RWPE1 (cell line): ENCODE measurements around the gene TCEAL1.

Source experiments
- CTCF ChIA-PET: fragments of 350-600 bp; sonication (Branson Sonifier 250); formaldehyde crosslinking; extraction: SDS; loops from one replicate; lab custom pipeline; 2021; lab: Yijun Ruan, JAX
- POLR2A ChIA-PET: fragments of 400-600 bp; formaldehyde crosslinking; extraction: SDS; loops from one replicate; lab custom pipeline; 2020; ENCODE audit warnings: antibody characterized with exemption; ENCODE audit not compliant: low non-redundant PET; lab: Yijun Ruan, JAX
- DNase-seq: peaks from one replicate; pipeline ENCODE4 v3.0.0; 2012; ENCODE audit warnings: low spot score
- H3K27ac ChIP-seq: fragments of 450-650 bp; 2 replicates; pipeline ENCODE4 v1.5.1; 2017
- CTCF ChIP-seq: fragments of 450-650 bp; conservative IDR thresholded peaks from 2 replicates; pipeline ENCODE4 v1.5.1; 2017; ENCODE audit warnings: low read depth, mild to moderate bottlenecking

The TCEAL1 gene

GRCh38 chrX:103607364-103608305 is 21.1 kb upstream of the TCEAL1 start, which contains the start of gene TCEAL3:
Gene TCEAL3 (plus strand): TSS chrX:103607963. CDS start chrX:103609065, 1,102 bp downstream.
- peak within 1 kb of the TSS; percentile 60 for H3K27ac ChIP-seq
- CTCF ChIA-PET = no interaction called here
- TF ChIP-seq CTCF = no peak
- DNase-seq = no peak
- POLR2A ChIA-PET = no interaction called here

DNA sequence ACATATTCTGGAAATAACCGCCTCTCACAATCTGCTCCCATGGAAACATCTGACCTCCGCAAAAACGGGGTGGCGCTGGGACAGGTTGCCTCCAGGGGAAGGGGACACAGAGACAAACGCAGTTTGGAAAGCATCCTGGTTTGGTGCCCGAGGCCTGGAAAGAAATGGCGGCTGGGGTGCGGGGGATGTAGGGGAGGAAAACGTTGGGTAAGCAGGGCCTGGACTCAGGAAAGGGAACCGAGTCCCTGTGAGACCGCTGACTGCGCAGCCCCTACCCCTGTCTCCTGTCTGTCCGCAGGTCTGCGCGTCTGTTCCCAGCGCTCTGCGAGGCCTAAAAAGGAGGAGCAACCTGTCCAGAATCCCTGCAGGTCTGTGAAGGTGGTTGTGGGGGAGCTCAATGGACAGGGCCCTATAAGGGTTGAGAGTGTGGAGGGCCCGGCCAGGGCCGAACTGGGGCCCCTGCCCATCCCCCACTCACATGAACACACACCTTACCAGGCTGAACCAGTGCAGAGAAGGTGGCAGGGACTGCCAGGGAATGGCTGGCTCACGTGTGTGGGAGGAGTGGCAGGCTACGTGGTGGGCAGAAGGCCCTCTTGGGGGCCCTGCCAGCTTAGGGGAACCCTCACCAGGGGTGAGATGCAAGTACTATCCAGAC is 20.3 kb upstream of the TCEAL1 start:
- ChIA-PET CTCF (no interaction called here), POLR2A (no interaction called here)
- no peak for DNase-seq
- H3K27ac ChIP-seq = peak overlapping the region; percentile 60
- TF ChIP-seq CTCF = no peak

- DNase-seq = no peak
- no peak overlapping the region for H3K27ac ChIP-seq
- ChIA-PET POLR2A (no interaction called here), CTCF (no interaction called here)
- no peak for TF ChIP-seq CTCF
Measured at GRCh38 chrX:103610282-103610681, 18.5 kb upstream of the TCEAL1 start.

- DNase-seq = no peak
- ChIA-PET CTCF (no interaction called here), POLR2A (no interaction called here)
- H3K27ac ChIP-seq = no peak overlapping the region
- TF ChIP-seq CTCF = no peak
Measured at GRCh38 chrX:103613362-103613890, 15.3 kb upstream of the TCEAL1 start.

DNA sequence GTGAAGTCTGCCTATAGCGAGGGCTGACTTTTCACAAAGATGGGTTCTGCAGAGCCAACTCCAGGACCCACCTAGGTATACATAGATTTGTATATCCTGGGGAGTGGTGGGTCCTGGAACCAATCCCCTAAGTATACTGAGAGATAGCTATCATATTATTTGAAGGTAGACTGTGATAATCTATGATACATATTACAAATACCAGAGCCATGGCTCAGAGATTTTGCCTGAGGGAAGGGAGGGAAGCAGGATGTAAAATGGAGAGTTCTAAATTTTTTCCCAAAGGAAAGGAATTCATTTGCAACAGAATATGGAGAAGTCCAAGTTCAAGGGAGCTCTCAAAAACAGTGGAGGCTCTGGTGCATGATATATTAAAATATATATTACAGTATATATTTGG is 13.8 kb upstream of the TCEAL1 start:
- H3K27ac ChIP-seq = no peak overlapping the region
- no peak for DNase-seq
- CTCF ChIA-PET = no interaction called here
- POLR2A ChIA-PET = no interaction called here
- TF ChIP-seq CTCF = no peak

- no peak overlapping the region for H3K27ac ChIP-seq
- CTCF ChIA-PET = no interaction called here
- POLR2A ChIA-PET = no interaction called here
- no peak for TF ChIP-seq CTCF
- no peak for DNase-seq
Measured at GRCh38 chrX:103615781-103616371, 12.9 kb upstream of the TCEAL1 start.
